Parietal lobe (tissue), 2 donors: ENCODE results near the gene CACNG3. TPM values are rescaled to one million over a fixed set of nuclear protein-coding genes. Genes with fewer than 3 reads are reported as not detected.

ENCODE experiments used
- small RNA-seq: library from RNA; depleted of rRNA; stranded (forward); fragments of <200 nt; gene quantifications from one replicate; pipeline ENCODE3, GENCODE V24; 2014; ENCODE audit warnings: low replicate concordance
- total RNA-seq: library from RNA; depleted of rRNA; stranded (reverse); fragments of >200 nt; gene quantifications from one replicate; pipeline ENCODE4 v1.2.3, GENCODE V29; 2014

Gene CACNG3
- total RNA-seq = 4.4 TPM

GRCh38 chr16:24255456-24256371, at the start of gene CACNG3:
Gene CACNG3 (plus strand): TSS chr16:24256335. CDS start chr16:24256755, 420 bp downstream.

Small RNAs within 50 kb of the gene (small RNA-seq; reads per million reads assigned to genes)
- gene RF00408 = not detected
- gene RNU7-24P = not detected
